Transverse colon (tissue), 4 donors: ENCODE results near the gene SLC43A3. TPM values are rescaled to one million over a fixed set of nuclear protein-coding genes. Genes with fewer than 3 reads are reported as not detected.
A peak's percentile ranks its signal among the peaks of the same experiment; 100 is the strongest.

Experiments used
- DNase-seq: peaks from one replicate; pipeline ENCODE4 v3.0.0-alpha.2; 2019
- H3K27ac ChIP-seq, 4 donors: fragments of 200-600 bp; sonication (generic); 2 replicates each; pipeline ENCODE4 v1.5.1; 2016 to 2018; ENCODE audit warnings: inconsistent platforms in 4 of 4
- H3K27me3 ChIP-seq: fragments of 200-600 bp; sonication (generic); 2 replicates; pipeline ENCODE4 v1.5.1; 2017; ENCODE audit warnings: inconsistent platforms
- H3K36me3 ChIP-seq, 4 donors: fragments of 200-600 bp; sonication (generic); 2 replicates each; pipeline ENCODE4 v1.5.1; 2017 to 2019; ENCODE audit warnings: inconsistent platforms in 4 of 4
- H3K4me1 ChIP-seq, 4 donors: fragments of 200-600 bp; sonication (generic); 2 replicates each; pipeline ENCODE4 v1.5.1; 2017 to 2020; ENCODE audit warnings: inconsistent platforms in 4 of 4
- H3K4me3 ChIP-seq, 4 donors: fragments of 200-600 bp; sonication (generic); 1 replicate in 1 of 4; 2 replicates in 3 of 4; pipeline versions ENCODE4 v1.5.1 to v1.6.1; 2017 to 2019; ENCODE audit warnings: inconsistent platforms in 4 of 4
- H3K9me3 ChIP-seq, 2 donors: fragments of 200-600 bp; sonication (generic); 2 replicates each; pipeline ENCODE4 v1.5.1; 2017 to 2019; ENCODE audit warnings: inconsistent platforms in 2 of 2
- CTCF ChIP-seq, 5 experiments: fragments of 200-600 bp in 3 of 5; fragments of 450-650 bp in 2 of 5; sonication (generic) in 3 of 5; IDR thresholded peaks; 1 replicate in 2 of 5; 2 replicates in 3 of 5; pipeline ENCODE4 v1.5.1; 2016 to 2017; ENCODE audit warnings: antibody characterized with exemption in 5 of 5, inconsistent platforms in 3 of 5, mild to moderate bottlenecking in 2 of 5, moderate library complexity in 1 of 5
- EP300 ChIP-seq: sonication (generic); formaldehyde crosslinking; IDR thresholded peaks from one replicate; pipeline ENCODE4 v1.6.1; 2017; ENCODE audit warnings: antibody characterized with exemption, low read depth
- POLR2A ChIP-seq: fragments of 450-650 bp; IDR thresholded peaks from one replicate; pipeline ENCODE4 v1.6.1; 2016; ENCODE audit warnings: antibody characterized with exemption, mild to moderate bottlenecking, moderate library complexity
- POLR2AphosphoS5 ChIP-seq, 3 donors: sonication (generic); formaldehyde crosslinking; IDR thresholded peaks; one replicate each; pipeline ENCODE4 v1.6.1; 2016; ENCODE audit warnings: antibody characterized with exemption in 3 of 3
- WGBS, 2 donors: methylation state at CpG; one replicate each; pipeline ENCODE4 v1.1.5; 2018; ENCODE audit warnings: low coverage in 1 of 2; 5-methylcytosine and 5-hydroxymethylcytosine counted together
- in situ Hi-C, 4 donors: fragments of 200-750 bp; cut with MboI; loops; one replicate each; pipeline versions ENCODE4 v1.15.0 to v1.15.1; 2017; ENCODE audit warnings: low sequenced_read_pairs in 3 of 4, low pct_ligation_motif_present in 1 of 4, low pct_unique_long_range_greater_than_20kb in 1 of 4
- intact Hi-C: fragments of 100-400 bp; cut with DNase I; formaldehyde crosslinking; loops from one replicate; pipeline ENCODE4 v1.15.1; 2023; ENCODE audit warnings: low total_unique reads
- small RNA-seq, 4 donors: library from RNA; depleted of rRNA; stranded (forward); fragments of <200 nt; gene quantifications; one replicate each; pipeline ENCODE3, GENCODE V24; 2016
- total RNA-seq, 4 donors: library from RNA; depleted of rRNA; stranded (reverse); fragments of >200 nt; gene quantifications; one replicate each; pipeline ENCODE4 v1.1.0, GENCODE V29; 2016

Gene SLC43A3
- total RNA-seq, 4 donors from 2014 or later = 6.0 to 35.9 (median 19.4) TPM

GRCh38 chr11:57358543-57358961 is 68.4 kb downstream of the SLC43A3 start:
- Histone ChIP-seq H3K27ac (no peak overlapping the region), H3K4me3 (no peak overlapping the region), H3K9me3 (no peaks in the 10 kb centered on the region), H3K27me3 (no peaks in the 10 kb centered on the region), H3K4me1 (peaks cover 0 to 4% (median 0%) of the 10 kb centered on the region in 4 donors), H3K36me3 (no peaks in the 10 kb centered on the region)
- in situ Hi-C loops (no loop called here), intact Hi-C loops (no loop called here)
- WGBS, 2 donors = 53% methylated on average over 9 of the region's 9 CpGs; no CpG with 5 or more reads in 1 of the 2 donors
- DNase-seq = no peak
- TF ChIP-seq POLR2A (no peak), EP300 (no peak), POLR2AphosphoS5 (IDR thresholded peaks at IDR 0.05) (no peak), CTCF (IDR thresholded peaks at IDR 0.05) (no peak)

DNA sequence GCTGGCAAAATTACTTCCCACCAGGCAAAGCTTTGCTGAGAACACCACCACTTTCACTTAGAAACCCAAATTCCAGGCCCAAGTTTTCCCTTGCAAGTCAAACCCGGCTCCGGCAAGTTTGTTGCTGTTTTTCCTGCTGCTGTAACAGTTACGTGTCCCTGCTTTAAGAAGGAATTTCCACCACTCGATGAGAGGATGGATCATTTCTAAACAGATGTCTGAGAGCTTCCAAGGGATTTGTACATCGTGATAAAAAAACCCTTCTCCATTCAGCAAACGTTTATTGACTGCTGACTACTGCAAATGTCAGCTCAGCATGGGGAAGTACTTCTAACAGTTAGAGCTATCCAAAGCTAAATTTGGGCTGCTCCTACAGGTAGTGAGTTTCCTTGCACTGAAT is 69.1 kb downstream of the SLC43A3 start:
- H3K27ac ChIP-seq = peak overlapping the region in 1 of 4 donors; percentile 2
- peaks cover 0 to 4% (median 0%) of the 10 kb centered on the region in 4 donors for H3K4me1 ChIP-seq
- in situ Hi-C loops (no loop called here), intact Hi-C loops (no loop called here)
- no peak overlapping the region for H3K4me3 ChIP-seq
- no peak for DNase-seq
- no peaks in the 10 kb centered on the region for H3K36me3 ChIP-seq
- WGBS, 2 donors = 45 to 57% methylated on average over 4 to 6 of the region's 6 CpGs
- no peaks in the 10 kb centered on the region for H3K27me3 ChIP-seq
- TF ChIP-seq EP300 (no peak), POLR2AphosphoS5 (IDR thresholded peaks at IDR 0.05) (no peak), CTCF (IDR thresholded peaks at IDR 0.05) (no peak), POLR2A (no peak)
- no peaks in the 10 kb centered on the region for H3K9me3 ChIP-seq

DNA sequence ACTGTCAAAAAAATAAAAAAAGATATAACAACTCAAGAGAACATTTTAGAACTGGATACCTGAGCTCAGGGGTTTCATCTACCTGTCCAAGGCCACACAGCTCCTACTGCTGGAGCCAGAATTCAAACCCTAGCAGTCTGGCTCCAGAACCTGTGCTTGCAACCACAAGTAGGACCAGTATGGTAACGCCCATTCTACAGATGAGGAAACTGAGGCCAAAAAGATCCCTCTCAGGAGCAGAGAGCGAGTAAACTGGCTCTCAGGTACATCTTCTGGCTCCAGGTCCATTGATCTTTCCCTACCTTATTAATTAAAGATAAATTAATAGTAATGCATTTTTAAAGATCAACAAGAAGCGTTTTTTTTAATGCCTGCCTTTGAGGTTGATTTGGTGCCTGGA is 69.6 kb downstream of the SLC43A3 start:
- in situ Hi-C loops (no loop called here), intact Hi-C loops (no loop called here)
- Histone ChIP-seq H3K36me3 (no peaks in the 10 kb centered on the region), H3K27me3 (no peaks in the 10 kb centered on the region), H3K27ac (peak overlapping the region in 1 of 4 donors; percentile 2), H3K4me3 (no peak overlapping the region), H3K4me1 (peaks cover 0 to 4% (median 0%) of the 10 kb centered on the region in 4 donors), H3K9me3 (no peaks in the 10 kb centered on the region)
- TF ChIP-seq CTCF (IDR thresholded peaks at IDR 0.05) = no peak
- no peak for TF ChIP-seq POLR2AphosphoS5 (IDR thresholded peaks at IDR 0.05)
- TF ChIP-seq EP300 = no peak
- no peak for TF ChIP-seq POLR2A
- 81 to 86% methylated on average over 3 of the region's 3 CpGs for WGBS, 2 donors
- no peak for DNase-seq

Small RNAs within 50 kb of the gene (small RNA-seq; reads per million reads assigned to genes)
- 0 reads per million in 4 donors for gene RNA5SP341

Other genes starting within 250 kb of the SLC43A3 start
- gene LRRC55, start 245.2 kb downstream of the SLC43A3 start, total RNA-seq = under 1 TPM in 2 of 4 donors, not detected in 2; 0.14 to 0.16 TPM
- 1 to 10 TPM in 2 of 4 donors, under 1 TPM in 1, not detected in 1; 0.68 to 2.6 (median 2.1) TPM for gene APLNR, start 189.9 kb downstream of the SLC43A3 start, total RNA-seq
- gene TNKS1BP1, start 102.2 kb downstream of the SLC43A3 start, total RNA-seq = 100 to 1,000 TPM in 3 of 4 donors, 10 to 100 TPM in 1; 74.3 to 122 (median 119) TPM
- 10 to 100 TPM; 32.0 to 59.4 (median 45.5) TPM for gene SSRP1, start 91.2 kb downstream of the SLC43A3 start, total RNA-seq
- not detected for gene P2RX3, start 88.8 kb downstream of the SLC43A3 start, total RNA-seq
- not detected for gene PRG3, start 46.0 kb downstream of the SLC43A3 start, total RNA-seq
- gene PRG2, start 36.5 kb downstream of the SLC43A3 start, total RNA-seq = not detected
- gene RTN4RL2, start 33.4 kb upstream of the SLC43A3 start, total RNA-seq = under 1 TPM in 1 of 4 donors, not detected in 3; 0.48 TPM
- gene SLC43A1, start 88.6 kb upstream of the SLC43A3 start, total RNA-seq = 10 to 100 TPM in 3 of 4 donors, 1 to 10 TPM in 1; 7.5 to 30.4 (median 15.2) TPM
- 10 to 100 TPM in 2 of 4 donors, 1 to 10 TPM in 1, not detected in 1; 1.6 to 36.8 (median 34.0) TPM for gene TIMM10, start 103.6 kb upstream of the SLC43A3 start, total RNA-seq
- gene SMTNL1, start 110.5 kb upstream of the SLC43A3 start, total RNA-seq = not detected
- gene UBE2L6, start 140.6 kb upstream of the SLC43A3 start, total RNA-seq = 10 to 100 TPM; 15.3 to 24.3 (median 20.6) TPM
- gene SERPING1, start 170.6 kb upstream of the SLC43A3 start, total RNA-seq = 100 to 1,000 TPM in 2 of 4 donors, 10 to 100 TPM in 2; 65.7 to 143 (median 102) TPM
- under 1 TPM in 2 of 4 donors, not detected in 2; 0.68 to 0.95 TPM for gene YPEL4, start 222.8 kb upstream of the SLC43A3 start, total RNA-seq
- gene CLP1, start 230.6 kb upstream of the SLC43A3 start, total RNA-seq = 10 to 100 TPM in 2 of 4 donors, 1 to 10 TPM in 1, not detected in 1; 10.0 to 24.7 (median 11.6) TPM
- gene ZDHHC5, start 241.0 kb upstream of the SLC43A3 start, total RNA-seq = 10 to 100 TPM; 38.4 to 63.2 (median 57.6) TPM